WTC11 (cell line): ENCODE data around the gene AGBL4. TPM values are rescaled to one million over a fixed set of nuclear protein-coding genes. Genes with fewer than 3 reads are reported as not detected.

Experiments
- ATAC-seq: fragments of 200-7000 bp; cut with Tn5 transposase; 2 replicates; pipeline ENCODE4 v1.10.0; 2021; ENCODE audit warnings: mild to moderate bottlenecking, moderate library complexity
- CTCF ChIA-PET: fragments of 300-600 bp; sonication (Branson Sonifier 250); formaldehyde crosslinking; loops from one replicate; lab custom pipeline; 2021; ENCODE audit warnings: antibody characterized with exemption; lab: Charles Lee
- POLR2A ChIA-PET: fragments of 350-600 bp; sonication (Branson Sonifier 250); formaldehyde crosslinking; loops from one replicate; lab custom pipeline; 2021; ENCODE audit warnings: antibody characterized with exemption; lab: Charles Lee
- DNase-seq: peaks from one replicate; pipeline ENCODE4 v3.0.0; 2021; ENCODE audit warnings: low spot score
- H3K27ac Mint-ChIP-seq: 2 replicates; pipeline ENCODE4 v1.8.0; 2021; ENCODE audit warnings: mixed read lengths
- H3K27me3 Mint-ChIP-seq: 2 replicates; pipeline ENCODE4 v1.8.0; 2021; ENCODE audit warnings: low read depth, mild to moderate bottlenecking, moderate library complexity, mixed read lengths
- H3K36me3 Mint-ChIP-seq: 2 replicates; pipeline ENCODE4 v1.8.0; 2021; ENCODE audit warnings: mixed read lengths
- H3K4me1 Mint-ChIP-seq: 2 replicates; pipeline ENCODE4 v1.8.0; 2022; ENCODE audit warnings: mixed read lengths
- H3K4me3 Mint-ChIP-seq: 2 replicates; pipeline ENCODE4 v1.8.0; 2021; ENCODE audit warnings: mild to moderate bottlenecking, moderate library complexity, mixed read lengths
- H3K9me3 Mint-ChIP-seq: 2 replicates; pipeline ENCODE4 v1.8.0; 2021; ENCODE audit warnings: mixed read lengths
- CBFB ChIP-seq: sonication (generic); formaldehyde crosslinking; IDR thresholded peaks from 2 replicates; pipeline ENCODE4 v1.8.1; 2022; ENCODE audit warnings: mild to moderate bottlenecking, low read depth, missing genetic modification reagents
- CDX4 ChIP-seq: fragments of 250-450 bp; sonication (Bioruptor Pico); IDR thresholded peaks from 2 replicates; pipeline ENCODE4 v1.9.0; 2021; ENCODE audit warnings: moderate library complexity, mild to moderate bottlenecking, inconsistent platforms, borderline replicate concordance
- ESRRA ChIP-seq: sonication (generic); formaldehyde crosslinking; IDR thresholded peaks from 2 replicates; pipeline ENCODE4 v1.8.1; 2022; ENCODE audit warnings: mild to moderate bottlenecking, missing genetic modification reagents, borderline replicate concordance
- FOXJ3 ChIP-seq: sonication (generic); formaldehyde crosslinking; IDR thresholded peaks from 2 replicates; pipeline ENCODE4 v1.9.0; 2021; ENCODE audit warnings: missing genetic modification reagents, mild to moderate bottlenecking, borderline replicate concordance
- FOXP1 ChIP-seq: sonication (generic); formaldehyde crosslinking; IDR thresholded peaks from 2 replicates; pipeline ENCODE4 v1.8.0; 2022; ENCODE audit warnings: missing genetic modification reagents, mild to moderate bottlenecking, moderate library complexity, borderline replicate concordance
- GRHL2 ChIP-seq: fragments of 250-450 bp; sonication (Bioruptor Pico); IDR thresholded peaks from 2 replicates; pipeline ENCODE4 v1.8.0; 2022; ENCODE audit warnings: mild to moderate bottlenecking, moderate library complexity; ENCODE audit not compliant: insufficient replicate concordance, severe bottlenecking
- JAZF1 ChIP-seq: fragments of 250-450 bp; sonication (Bioruptor Pico); IDR thresholded peaks from 2 replicates; pipeline ENCODE4 v1.9.0; 2021; ENCODE audit warnings: moderate library complexity, mild to moderate bottlenecking, inconsistent platforms
- NFATC4 ChIP-seq: fragments of 250-450 bp; sonication (Bioruptor Pico); IDR thresholded peaks from 2 replicates; pipeline ENCODE4 v1.9.0; 2021; ENCODE audit warnings: mild to moderate bottlenecking
- TP53 ChIP-seq: sonication (generic); formaldehyde crosslinking; IDR thresholded peaks from 2 replicates; pipeline ENCODE4 v1.8.1; 2023; ENCODE audit warnings: mild to moderate bottlenecking, missing genetic modification reagents
- ZNF232 ChIP-seq: sonication (generic); formaldehyde crosslinking; IDR thresholded peaks from 2 replicates; pipeline ENCODE4 v1.8.0; 2022; ENCODE audit warnings: mild to moderate bottlenecking, missing genetic modification reagents
- ZNF263 ChIP-seq: sonication (generic); formaldehyde crosslinking; IDR thresholded peaks from 2 replicates; pipeline ENCODE4 v1.8.1; 2022; ENCODE audit warnings: low read depth, mild to moderate bottlenecking, moderate library complexity, missing genetic modification reagents
- ZNF416 ChIP-seq: fragments of 250-450 bp; sonication (Bioruptor Pico); IDR thresholded peaks from 2 replicates; pipeline ENCODE4 v1.9.0; 2021; ENCODE audit warnings: mild to moderate bottlenecking, inconsistent platforms
- ZNF423 ChIP-seq: fragments of 250-450 bp; sonication (Bioruptor Pico); IDR thresholded peaks from 2 replicates; pipeline ENCODE4 v2.1.2; 2022; ENCODE audit warnings: mild to moderate bottlenecking, moderate library complexity
- total RNA-seq: library from RNA; stranded (reverse); gene quantifications from 3 replicates; pipeline ENCODE4 v1.2.3, GENCODE V29; 2021
- TF ChIP-seq, protein P1 (sequence below): sonication (generic); formaldehyde crosslinking; IDR thresholded peaks from 2 replicates; pipeline ENCODE4 v1.8.1; 2023; ENCODE audit warnings: mild to moderate bottlenecking, missing genetic modification reagents, borderline replicate concordance
- TF ChIP-seq, protein P2 (sequence below): sonication (generic); formaldehyde crosslinking; IDR thresholded peaks from 2 replicates; pipeline ENCODE4 v1.8.1; 2023; ENCODE audit warnings: mild to moderate bottlenecking, missing genetic modification reagents
- TF ChIP-seq, protein P3 (sequence below): sonication (generic); formaldehyde crosslinking; IDR thresholded peaks from 2 replicates; pipeline ENCODE4 v1.8.0; 2023; ENCODE audit warnings: missing genetic modification reagents
- TF ChIP-seq, protein P4 (sequence below): fragments of 250-450 bp; sonication (Bioruptor Pico); IDR thresholded peaks from 2 replicates; pipeline ENCODE4 v1.8.0; 2021; ENCODE audit warnings: mild to moderate bottlenecking
- TF ChIP-seq, protein P5 (sequence below): sonication (generic); formaldehyde crosslinking; IDR thresholded peaks from 2 replicates; pipeline ENCODE4 v1.8.0; 2022; ENCODE audit warnings: mild to moderate bottlenecking, missing genetic modification reagents
- TF ChIP-seq, protein P6 (sequence below): sonication (generic); formaldehyde crosslinking; IDR thresholded peaks from 2 replicates; pipeline ENCODE4 v1.8.0; 2022; ENCODE audit warnings: missing genetic modification reagents

AGBL4 gene
- total RNA-seq, 1 experiment from 2014 or later, result 0.87 TPM

- TF ChIP-seq, protein P1, sequence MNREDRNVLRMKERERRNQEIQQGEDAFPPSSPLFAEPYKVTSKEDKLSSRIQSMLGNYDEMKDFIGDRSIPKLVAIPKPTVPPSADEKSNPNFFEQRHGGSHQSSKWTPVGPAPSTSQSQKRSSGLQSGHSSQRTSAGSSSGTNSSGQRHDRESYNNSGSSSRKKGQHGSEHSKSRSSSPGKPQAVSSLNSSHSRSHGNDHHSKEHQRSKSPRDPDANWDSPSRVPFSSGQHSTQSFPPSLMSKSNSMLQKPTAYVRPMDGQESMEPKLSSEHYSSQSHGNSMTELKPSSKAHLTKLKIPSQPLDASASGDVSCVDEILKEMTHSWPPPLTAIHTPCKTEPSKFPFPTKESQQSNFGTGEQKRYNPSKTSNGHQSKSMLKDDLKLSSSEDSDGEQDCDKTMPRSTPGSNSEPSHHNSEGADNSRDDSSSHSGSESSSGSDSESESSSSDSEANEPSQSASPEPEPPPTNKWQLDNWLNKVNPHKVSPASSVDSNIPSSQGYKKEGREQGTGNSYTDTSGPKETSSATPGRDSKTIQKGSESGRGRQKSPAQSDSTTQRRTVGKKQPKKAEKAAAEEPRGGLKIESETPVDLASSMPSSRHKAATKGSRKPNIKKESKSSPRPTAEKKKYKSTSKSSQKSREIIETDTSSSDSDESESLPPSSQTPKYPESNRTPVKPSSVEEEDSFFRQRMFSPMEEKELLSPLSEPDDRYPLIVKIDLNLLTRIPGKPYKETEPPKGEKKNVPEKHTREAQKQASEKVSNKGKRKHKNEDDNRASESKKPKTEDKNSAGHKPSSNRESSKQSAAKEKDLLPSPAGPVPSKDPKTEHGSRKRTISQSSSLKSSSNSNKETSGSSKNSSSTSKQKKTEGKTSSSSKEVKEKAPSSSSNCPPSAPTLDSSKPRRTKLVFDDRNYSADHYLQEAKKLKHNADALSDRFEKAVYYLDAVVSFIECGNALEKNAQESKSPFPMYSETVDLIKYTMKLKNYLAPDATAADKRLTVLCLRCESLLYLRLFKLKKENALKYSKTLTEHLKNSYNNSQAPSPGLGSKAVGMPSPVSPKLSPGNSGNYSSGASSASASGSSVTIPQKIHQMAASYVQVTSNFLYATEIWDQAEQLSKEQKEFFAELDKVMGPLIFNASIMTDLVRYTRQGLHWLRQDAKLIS (CRISPR knock-in tag), result no peak
- TF ChIP-seq, all 79 proteins: peak for 0
These were observed 629.6 kb downstream of the AGBL4 start (continued) for GRCh38 chr1:49394200-49394599.

- Mint-ChIP-seq H3K36me3 (no peaks in the 10 kb centered on the region), H3K4me3 (no peak overlapping the region), H3K9me3 (peaks cover 4% of the 10 kb centered on the region), H3K4me1 (no peaks in the 10 kb centered on the region), H3K27ac (no peak overlapping the region), H3K27me3 (peaks cover 1% of the 10 kb centered on the region; the same call in 1 of the 2 replicates)
- DNase-seq (no peak), ATAC-seq (no peak)
- CTCF ChIA-PET, result no interaction called here
- TF ChIP-seq TP53 (CRISPR knock-in tag) (no peak), ZNF416 (CRISPR knock-in tag) (no peak), JAZF1 (CRISPR knock-in tag) (no peak), NFATC4 (CRISPR knock-in tag) (no peak), ZNF232 (CRISPR knock-in tag) (no peak)
- TF ChIP-seq, protein P2, sequence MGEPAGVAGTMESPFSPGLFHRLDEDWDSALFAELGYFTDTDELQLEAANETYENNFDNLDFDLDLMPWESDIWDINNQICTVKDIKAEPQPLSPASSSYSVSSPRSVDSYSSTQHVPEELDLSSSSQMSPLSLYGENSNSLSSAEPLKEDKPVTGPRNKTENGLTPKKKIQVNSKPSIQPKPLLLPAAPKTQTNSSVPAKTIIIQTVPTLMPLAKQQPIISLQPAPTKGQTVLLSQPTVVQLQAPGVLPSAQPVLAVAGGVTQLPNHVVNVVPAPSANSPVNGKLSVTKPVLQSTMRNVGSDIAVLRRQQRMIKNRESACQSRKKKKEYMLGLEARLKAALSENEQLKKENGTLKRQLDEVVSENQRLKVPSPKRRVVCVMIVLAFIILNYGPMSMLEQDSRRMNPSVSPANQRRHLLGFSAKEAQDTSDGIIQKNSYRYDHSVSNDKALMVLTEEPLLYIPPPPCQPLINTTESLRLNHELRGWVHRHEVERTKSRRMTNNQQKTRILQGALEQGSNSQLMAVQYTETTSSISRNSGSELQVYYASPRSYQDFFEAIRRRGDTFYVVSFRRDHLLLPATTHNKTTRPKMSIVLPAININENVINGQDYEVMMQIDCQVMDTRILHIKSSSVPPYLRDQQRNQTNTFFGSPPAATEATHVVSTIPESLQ (CRISPR knock-in tag), result no peak
- POLR2A ChIA-PET, result no interaction called here
These were observed 634.1 kb downstream of the AGBL4 start for GRCh38 chr1:49389699-49390098.

DNA sequence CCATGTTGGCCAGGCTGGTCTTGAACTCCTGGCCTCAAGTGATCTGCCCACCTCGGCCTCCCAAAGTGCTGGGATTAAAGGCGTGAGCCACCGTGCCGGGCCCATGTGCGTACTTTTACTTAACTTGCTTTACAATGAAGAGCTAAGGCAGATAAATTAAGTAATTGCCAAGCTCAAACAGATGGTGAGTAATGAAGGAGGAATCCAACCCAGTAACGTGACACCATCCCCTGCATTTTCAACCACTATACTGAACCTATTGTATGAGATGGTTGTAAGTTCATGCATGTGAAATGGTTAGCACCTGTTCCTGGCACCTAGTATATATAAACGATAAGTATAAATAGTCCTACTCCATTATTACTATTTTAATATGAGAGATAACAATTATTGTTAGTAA lies 659.1 kb downstream of the AGBL4 start:
- H3K4me1 Mint-ChIP-seq, result peaks cover 3% of the 10 kb centered on the region; the same call in 1 of the 2 replicates
- peak; percentile 57; the same call in 1 of the 2 replicates for ATAC-seq
- POLR2A ChIA-PET, result interaction anchor here (0.6 to 0.7 kb wide), 2 partner anchors 224 to 1657 kb away, joined by 3 to 4 read pairs; no protein-coding TSS in a partner anchor
- TF ChIP-seq, protein P3, sequence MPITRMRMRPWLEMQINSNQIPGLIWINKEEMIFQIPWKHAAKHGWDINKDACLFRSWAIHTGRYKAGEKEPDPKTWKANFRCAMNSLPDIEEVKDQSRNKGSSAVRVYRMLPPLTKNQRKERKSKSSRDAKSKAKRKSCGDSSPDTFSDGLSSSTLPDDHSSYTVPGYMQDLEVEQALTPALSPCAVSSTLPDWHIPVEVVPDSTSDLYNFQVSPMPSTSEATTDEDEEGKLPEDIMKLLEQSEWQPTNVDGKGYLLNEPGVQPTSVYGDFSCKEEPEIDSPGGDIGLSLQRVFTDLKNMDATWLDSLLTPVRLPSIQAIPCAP (CRISPR knock-in tag), result no peak
- TF ChIP-seq FOXJ3 (CRISPR knock-in tag) (no peak), TP53 (CRISPR knock-in tag) (no peak), CBFB (no peak), GRHL2 (CRISPR knock-in tag) (no peak), FOXP1 (CRISPR knock-in tag) (no peak), ZNF263 (CRISPR knock-in tag) (no peak), ZNF423 (CRISPR knock-in tag) (no peak), ESRRA (CRISPR knock-in tag) (no peak), CDX4 (no peak)
- TF ChIP-seq, protein P4, sequence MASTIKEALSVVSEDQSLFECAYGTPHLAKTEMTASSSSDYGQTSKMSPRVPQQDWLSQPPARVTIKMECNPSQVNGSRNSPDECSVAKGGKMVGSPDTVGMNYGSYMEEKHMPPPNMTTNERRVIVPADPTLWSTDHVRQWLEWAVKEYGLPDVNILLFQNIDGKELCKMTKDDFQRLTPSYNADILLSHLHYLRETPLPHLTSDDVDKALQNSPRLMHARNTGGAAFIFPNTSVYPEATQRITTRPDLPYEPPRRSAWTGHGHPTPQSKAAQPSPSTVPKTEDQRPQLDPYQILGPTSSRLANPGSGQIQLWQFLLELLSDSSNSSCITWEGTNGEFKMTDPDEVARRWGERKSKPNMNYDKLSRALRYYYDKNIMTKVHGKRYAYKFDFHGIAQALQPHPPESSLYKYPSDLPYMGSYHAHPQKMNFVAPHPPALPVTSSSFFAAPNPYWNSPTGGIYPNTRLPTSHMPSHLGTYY (CRISPR knock-in tag), result no peak
- TF ChIP-seq, protein P5, sequence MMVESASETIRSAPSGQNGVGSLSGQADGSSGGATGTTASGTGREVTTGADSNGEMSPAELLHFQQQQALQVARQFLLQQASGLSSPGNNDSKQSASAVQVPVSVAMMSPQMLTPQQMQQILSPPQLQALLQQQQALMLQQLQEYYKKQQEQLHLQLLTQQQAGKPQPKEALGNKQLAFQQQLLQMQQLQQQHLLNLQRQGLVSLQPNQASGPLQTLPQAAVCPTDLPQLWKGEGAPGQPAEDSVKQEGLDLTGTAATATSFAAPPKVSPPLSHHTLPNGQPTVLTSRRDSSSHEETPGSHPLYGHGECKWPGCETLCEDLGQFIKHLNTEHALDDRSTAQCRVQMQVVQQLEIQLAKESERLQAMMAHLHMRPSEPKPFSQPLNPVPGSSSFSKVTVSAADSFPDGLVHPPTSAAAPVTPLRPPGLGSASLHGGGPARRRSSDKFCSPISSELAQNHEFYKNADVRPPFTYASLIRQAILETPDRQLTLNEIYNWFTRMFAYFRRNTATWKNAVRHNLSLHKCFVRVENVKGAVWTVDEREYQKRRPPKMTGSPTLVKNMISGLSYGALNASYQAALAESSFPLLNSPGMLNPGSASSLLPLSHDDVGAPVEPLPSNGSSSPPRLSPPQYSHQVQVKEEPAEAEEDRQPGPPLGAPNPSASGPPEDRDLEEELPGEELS, result no peak
- TF ChIP-seq, protein P6, sequence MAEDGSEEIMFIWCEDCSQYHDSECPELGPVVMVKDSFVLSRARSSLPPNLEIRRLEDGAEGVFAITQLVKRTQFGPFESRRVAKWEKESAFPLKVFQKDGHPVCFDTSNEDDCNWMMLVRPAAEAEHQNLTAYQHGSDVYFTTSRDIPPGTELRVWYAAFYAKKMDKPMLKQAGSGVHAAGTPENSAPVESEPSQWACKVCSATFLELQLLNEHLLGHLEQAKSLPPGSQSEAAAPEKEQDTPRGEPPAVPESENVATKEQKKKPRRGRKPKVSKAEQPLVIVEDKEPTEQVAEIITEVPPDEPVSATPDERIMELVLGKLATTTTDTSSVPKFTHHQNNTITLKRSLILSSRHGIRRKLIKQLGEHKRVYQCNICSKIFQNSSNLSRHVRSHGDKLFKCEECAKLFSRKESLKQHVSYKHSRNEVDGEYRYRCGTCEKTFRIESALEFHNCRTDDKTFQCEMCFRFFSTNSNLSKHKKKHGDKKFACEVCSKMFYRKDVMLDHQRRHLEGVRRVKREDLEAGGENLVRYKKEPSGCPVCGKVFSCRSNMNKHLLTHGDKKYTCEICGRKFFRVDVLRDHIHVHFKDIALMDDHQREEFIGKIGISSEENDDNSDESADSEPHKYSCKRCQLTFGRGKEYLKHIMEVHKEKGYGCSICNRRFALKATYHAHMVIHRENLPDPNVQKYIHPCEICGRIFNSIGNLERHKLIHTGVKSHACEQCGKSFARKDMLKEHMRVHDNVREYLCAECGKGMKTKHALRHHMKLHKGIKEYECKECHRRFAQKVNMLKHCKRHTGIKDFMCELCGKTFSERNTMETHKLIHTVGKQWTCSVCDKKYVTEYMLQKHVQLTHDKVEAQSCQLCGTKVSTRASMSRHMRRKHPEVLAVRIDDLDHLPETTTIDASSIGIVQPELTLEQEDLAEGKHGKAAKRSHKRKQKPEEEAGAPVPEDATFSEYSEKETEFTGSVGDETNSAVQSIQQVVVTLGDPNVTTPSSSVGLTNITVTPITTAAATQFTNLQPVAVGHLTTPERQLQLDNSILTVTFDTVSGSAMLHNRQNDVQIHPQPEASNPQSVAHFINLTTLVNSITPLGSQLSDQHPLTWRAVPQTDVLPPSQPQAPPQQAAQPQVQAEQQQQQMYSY (CRISPR knock-in tag), result no peak

More for the DNA sequence above, 659.1 kb downstream of the AGBL4 start:
- DNase-seq, result peak; percentile 10
- Mint-ChIP-seq H3K9me3 (no peaks in the 10 kb centered on the region), H3K4me3 (no peak overlapping the region), H3K36me3 (no peaks in the 10 kb centered on the region), H3K27me3 (peaks cover 13% of the 10 kb centered on the region), H3K27ac (no peak overlapping the region)
- CTCF ChIA-PET, result interaction anchor here (1.0 kb wide), 1 partner anchor 287 kb away, joined by 4 read pairs; no protein-coding TSS in a partner anchor
